Ishikawa (cell line): Measurements from ENCODE around the gene CPNE2.

Experiments
- CEBPB ChIP-seq: IDR thresholded peaks from 2 replicates; pipeline ENCODE4 v1.6.1; 2012
- CREB1 ChIP-seq: IDR thresholded peaks from 2 replicates; pipeline ENCODE4 v1.6.1; 2012; ENCODE audit warnings: low read depth
- EGR1 ChIP-seq: IDR thresholded peaks from 2 replicates; pipeline ENCODE4 v1.6.1; 2012
- EP300 ChIP-seq: IDR thresholded peaks from 2 replicates; pipeline ENCODE4 v1.6.1; 2012; ENCODE audit warnings: borderline replicate concordance
- FOXM1 ChIP-seq: IDR thresholded peaks from 2 replicates; pipeline ENCODE4 v1.6.1; 2012; ENCODE audit warnings: low read depth, borderline replicate concordance
- NFIC ChIP-seq: IDR thresholded peaks from 2 replicates; pipeline ENCODE4 v1.6.1; 2012
- RAD21 ChIP-seq: IDR thresholded peaks from 2 replicates; pipeline ENCODE4 v1.6.1; 2012; ENCODE audit warnings: low read depth
- TAF1 ChIP-seq: IDR thresholded peaks from 2 replicates; pipeline ENCODE4 v1.6.1; 2012; ENCODE audit warnings: low read depth, mild to moderate bottlenecking
- TCF12 ChIP-seq: IDR thresholded peaks from 2 replicates; pipeline ENCODE4 v1.6.1; 2012; ENCODE audit warnings: low read depth
- TEAD4 ChIP-seq: IDR thresholded peaks from 2 replicates; pipeline ENCODE4 v1.6.1; 2012
- YY1 ChIP-seq: IDR thresholded peaks from 2 replicates; pipeline ENCODE4 v1.6.1; 2012; ENCODE audit warnings: low read depth
- ZBTB7A ChIP-seq: IDR thresholded peaks from 2 replicates; pipeline ENCODE4 v1.6.1; 2012; ENCODE audit warnings: low read depth
- TF ChIP-seq, protein P1 (sequence below): IDR thresholded peaks from 2 replicates; pipeline ENCODE4 v1.6.1; 2012
- TF ChIP-seq, protein P2 (sequence below): IDR thresholded peaks from 2 replicates; pipeline ENCODE4 v1.6.1; 2012; ENCODE audit warnings: low read depth, mild to moderate bottlenecking
- TF ChIP-seq, protein P3 (sequence below): IDR thresholded peaks from 2 replicates; pipeline ENCODE4 v1.6.1; 2012

CPNE2 gene

DNA sequence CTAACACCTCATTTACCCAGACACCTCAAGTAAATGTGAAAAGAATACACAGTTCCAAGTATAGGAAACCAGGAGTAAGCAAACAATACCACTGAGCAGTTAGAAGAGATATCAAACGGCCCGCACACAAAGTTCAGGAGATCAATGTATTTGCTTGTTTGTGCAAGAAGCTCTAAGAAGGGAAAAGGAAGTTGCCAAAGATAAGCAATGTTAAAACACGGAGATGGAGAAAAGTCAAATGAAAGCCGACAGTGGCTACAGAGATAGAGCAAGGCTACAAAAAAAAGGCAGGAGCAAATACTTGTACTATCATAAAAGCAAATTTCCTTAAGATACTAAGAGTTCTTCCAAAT, 63.9 kb downstream of the CPNE2 start:
- TF ChIP-seq ZBTB7A: no peak

DNA sequence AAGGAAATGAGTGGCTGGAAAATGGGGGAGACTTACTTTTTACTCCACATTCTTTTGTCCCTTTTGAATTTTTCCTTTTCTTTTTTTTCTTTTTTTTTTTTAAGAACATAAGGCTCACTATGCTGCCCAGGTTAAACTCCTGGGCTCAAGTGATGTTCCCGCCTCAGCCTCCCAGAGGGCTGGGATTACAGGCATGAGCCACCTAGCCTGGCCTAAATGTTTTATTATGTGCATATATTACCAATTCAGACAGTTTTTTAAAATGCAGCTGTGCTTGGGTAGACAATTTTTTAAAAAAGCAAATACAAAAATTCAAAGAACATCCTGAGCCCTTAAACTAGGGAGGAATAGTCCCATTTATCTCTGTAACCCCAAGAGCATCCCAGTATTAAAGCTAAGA, 65.2 kb downstream of the CPNE2 start:
- TF ChIP-seq CEBPB: no peak
- TF ChIP-seq EP300: no peak
- TF ChIP-seq, protein P1, sequence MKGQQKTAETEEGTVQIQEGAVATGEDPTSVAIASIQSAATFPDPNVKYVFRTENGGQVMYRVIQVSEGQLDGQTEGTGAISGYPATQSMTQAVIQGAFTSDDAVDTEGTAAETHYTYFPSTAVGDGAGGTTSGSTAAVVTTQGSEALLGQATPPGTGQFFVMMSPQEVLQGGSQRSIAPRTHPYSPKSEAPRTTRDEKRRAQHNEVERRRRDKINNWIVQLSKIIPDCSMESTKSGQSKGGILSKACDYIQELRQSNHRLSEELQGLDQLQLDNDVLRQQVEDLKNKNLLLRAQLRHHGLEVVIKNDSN: no peak
- no peak for TF ChIP-seq TCF12
- no peak for TF ChIP-seq TAF1
- TF ChIP-seq, protein P2, sequence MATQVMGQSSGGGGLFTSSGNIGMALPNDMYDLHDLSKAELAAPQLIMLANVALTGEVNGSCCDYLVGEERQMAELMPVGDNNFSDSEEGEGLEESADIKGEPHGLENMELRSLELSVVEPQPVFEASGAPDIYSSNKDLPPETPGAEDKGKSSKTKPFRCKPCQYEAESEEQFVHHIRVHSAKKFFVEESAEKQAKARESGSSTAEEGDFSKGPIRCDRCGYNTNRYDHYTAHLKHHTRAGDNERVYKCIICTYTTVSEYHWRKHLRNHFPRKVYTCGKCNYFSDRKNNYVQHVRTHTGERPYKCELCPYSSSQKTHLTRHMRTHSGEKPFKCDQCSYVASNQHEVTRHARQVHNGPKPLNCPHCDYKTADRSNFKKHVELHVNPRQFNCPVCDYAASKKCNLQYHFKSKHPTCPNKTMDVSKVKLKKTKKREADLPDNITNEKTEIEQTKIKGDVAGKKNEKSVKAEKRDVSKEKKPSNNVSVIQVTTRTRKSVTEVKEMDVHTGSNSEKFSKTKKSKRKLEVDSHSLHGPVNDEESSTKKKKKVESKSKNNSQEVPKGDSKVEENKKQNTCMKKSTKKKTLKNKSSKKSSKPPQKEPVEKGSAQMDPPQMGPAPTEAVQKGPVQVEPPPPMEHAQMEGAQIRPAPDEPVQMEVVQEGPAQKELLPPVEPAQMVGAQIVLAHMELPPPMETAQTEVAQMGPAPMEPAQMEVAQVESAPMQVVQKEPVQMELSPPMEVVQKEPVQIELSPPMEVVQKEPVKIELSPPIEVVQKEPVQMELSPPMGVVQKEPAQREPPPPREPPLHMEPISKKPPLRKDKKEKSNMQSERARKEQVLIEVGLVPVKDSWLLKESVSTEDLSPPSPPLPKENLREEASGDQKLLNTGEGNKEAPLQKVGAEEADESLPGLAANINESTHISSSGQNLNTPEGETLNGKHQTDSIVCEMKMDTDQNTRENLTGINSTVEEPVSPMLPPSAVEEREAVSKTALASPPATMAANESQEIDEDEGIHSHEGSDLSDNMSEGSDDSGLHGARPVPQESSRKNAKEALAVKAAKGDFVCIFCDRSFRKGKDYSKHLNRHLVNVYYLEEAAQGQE: no peak
- TF ChIP-seq, protein P3, sequence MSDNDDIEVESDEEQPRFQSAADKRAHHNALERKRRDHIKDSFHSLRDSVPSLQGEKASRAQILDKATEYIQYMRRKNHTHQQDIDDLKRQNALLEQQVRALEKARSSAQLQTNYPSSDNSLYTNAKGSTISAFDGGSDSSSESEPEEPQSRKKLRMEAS: no peak
- no peak for TF ChIP-seq YY1
- no peak for TF ChIP-seq CREB1
- TF ChIP-seq RAD21: no peak

DNA sequence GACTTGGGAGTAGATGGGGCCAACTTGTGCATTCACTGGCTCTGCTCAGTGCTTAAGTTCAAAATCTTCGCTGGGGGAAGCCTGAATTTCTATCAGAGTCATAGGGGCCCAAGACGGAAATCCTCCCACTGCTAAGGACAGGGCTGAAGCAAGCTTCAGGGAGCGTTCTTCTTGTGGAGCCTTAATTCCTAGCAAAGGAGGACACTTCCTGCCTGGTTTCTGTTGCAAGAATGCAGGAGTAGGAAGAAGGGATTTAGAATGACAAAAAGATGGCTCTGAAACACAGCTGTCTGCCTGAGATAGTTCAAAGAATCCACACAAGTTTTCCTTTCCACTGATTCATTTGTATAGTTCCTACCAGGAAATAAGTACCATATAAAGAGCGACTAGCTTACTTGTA, 67.1 kb downstream of the CPNE2 start:
- TF ChIP-seq CEBPB: no peak
- no peak for TF ChIP-seq FOXM1
- TF ChIP-seq, protein P2: no peak
- no peak for TF ChIP-seq EGR1
- TF ChIP-seq RAD21: no peak
- TF ChIP-seq TAF1: no peak
- TF ChIP-seq, protein P3: no peak
- no peak for TF ChIP-seq TCF12
- no peak for TF ChIP-seq YY1
- TF ChIP-seq TEAD4: no peak
- TF ChIP-seq NFIC: no peak
- no peak for TF ChIP-seq CREB1
- TF ChIP-seq ZBTB7A: no peak
- no peak for TF ChIP-seq EP300
- TF ChIP-seq, protein P1: no peak

DNA sequence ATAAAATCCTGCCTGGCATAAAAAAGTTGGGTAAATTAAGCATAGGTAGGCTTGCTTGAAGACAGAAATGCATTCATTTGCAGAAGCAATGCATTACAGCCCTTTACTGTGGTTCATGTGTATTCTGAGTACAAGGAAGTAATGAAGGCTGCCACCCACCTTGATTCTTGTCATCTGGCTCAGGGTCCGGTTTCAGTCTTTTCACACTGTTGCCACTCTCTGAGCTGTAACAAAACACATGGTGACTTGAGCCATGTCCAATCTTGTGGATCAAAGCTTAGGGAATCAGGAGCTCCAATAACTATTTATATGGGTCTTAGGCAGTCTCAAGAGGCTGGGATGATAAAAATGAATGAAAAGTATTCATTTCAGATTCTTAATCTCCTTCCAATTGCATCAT, 71.5 kb downstream of the CPNE2 start:
- TF ChIP-seq CEBPB: no peak
- TF ChIP-seq CREB1: no peak
- no peak for TF ChIP-seq EGR1
- no peak for TF ChIP-seq FOXM1
- no peak for TF ChIP-seq TEAD4
- TF ChIP-seq, protein P3: no peak
- no peak for TF ChIP-seq EP300
- TF ChIP-seq ZBTB7A: no peak
- TF ChIP-seq TCF12: no peak
- no peak for TF ChIP-seq YY1
- TF ChIP-seq RAD21: no peak
- no peak for TF ChIP-seq NFIC
- TF ChIP-seq, protein P2: no peak

DNA sequence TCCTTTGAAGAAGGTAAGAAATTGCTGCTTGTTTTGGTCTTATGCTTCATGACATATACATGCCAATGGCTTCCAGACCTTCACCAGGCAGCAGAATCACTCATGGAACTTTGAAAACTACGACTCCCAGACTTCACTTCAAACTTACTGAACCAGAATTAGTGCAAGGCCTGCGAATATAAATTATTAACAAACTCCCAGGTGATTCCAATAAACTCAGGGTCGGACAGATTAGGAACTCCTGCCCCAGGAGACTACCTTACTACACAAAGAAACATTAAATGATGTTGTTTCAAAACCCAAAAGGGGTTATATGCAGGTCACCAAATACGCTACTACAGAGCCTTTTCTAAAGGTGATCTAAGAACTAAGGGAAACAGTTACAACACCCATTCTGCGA, 73.1 kb downstream of the CPNE2 start:
- no peak for TF ChIP-seq TEAD4
- no peak for TF ChIP-seq NFIC
- no peak for TF ChIP-seq RAD21
- TF ChIP-seq CEBPB: no peak
- TF ChIP-seq, protein P2: no peak
- TF ChIP-seq TAF1: no peak
- TF ChIP-seq, protein P3: no peak
- no peak for TF ChIP-seq CREB1
- TF ChIP-seq EP300: no peak
